ENCODE data around the gene RNF157.
"Not testable (repeated sequence)": the region's sequence is repeated elsewhere in the genome, so short reads cannot be mapped to it uniquely, and the experiment has no call there.

The RNF157 gene

DNA sequence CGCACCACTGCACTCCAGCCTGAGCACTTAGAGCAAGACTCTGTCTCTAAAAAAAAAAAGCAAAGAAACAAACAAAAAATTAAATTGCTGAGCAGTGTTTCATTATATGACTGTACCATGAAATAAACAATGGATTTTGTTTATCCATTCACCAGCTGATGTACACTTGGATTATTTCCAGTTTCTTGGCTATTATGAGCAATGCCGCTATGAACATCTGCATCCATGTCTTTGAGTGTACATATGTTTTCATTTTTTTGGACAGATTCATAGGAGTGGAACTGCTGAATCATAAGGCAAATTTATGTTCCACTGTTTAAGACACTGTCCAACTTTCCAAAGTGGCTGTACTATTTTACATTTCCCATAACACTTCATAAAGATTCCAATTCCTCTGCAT lies 8.0 kb downstream of the RNF157 start:
- no peak for DNase-seq

DNA sequence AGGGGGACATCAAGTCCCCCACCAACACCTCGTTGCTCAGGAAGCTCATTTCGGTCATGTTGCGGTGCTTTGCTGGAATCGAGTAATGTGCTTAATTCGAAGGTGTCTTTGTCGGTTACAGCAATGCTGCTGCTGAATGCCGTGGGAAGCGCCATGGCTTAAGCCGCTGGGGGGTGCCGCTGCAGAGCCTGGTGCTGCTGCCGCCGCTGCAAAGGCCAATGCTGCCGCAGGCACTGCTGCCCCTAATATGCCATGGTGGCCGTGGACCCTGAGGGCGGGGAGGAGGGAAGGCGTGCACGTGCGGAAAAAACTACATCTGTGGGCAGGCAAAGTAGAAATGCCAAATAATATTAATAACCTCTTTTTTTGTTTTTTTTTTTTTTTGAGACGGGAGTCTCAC lies 13.5 kb downstream of the RNF157 start:
- not testable (repeated sequence) for DNase-seq

DNA sequence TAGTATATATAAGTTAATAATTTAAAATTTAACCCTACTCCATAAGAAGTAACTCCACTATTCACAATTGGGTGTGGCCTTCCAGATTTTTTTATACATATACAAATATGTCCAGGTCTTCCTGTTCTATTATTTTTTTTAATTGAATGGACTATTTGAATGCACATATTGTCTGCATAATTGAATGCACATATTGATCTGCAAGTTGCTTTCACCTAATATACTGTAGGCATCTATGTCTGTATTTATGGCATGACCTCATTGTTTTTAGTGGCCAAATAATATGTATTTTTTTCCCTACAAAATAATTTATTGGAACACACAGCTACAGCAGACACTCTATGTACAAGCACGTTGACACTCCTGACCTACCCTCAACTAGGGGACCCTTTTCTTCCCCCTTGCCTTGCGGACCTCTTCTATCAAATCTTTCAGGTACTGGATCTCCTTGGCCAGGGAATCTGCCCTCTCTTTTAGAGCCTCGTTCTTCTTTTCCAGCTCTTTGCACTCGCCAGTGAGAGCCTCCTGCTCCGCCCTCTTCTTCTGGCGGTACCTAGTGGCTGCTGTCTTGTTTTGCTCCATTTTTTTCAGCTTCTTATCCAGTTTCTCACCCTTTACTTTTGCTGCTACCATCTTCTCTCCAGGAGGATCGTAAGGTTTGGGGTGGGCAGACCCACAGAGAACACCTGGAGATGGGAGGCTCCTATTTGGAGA lies 14.8 kb downstream of the RNF157 start:
- DNase-seq, result not testable (repeated sequence)

DNA sequence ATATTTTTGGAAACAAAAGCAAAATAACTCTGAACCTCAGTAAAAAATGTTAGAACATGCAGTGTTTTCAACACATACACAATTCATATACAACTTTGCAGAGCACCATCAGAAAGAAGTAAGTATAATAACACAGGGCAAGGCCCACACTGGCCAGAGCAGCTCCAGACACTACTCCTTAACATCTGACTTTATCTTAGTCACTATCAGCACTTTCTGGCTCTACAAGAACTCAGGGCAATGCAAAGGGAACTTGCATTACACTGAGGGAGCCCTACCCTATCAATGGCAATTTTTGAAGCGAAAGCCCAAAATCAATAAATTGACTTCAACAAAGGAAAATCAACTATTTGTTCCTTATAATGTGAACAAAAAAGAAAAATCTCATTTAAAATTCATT lies 16.5 kb downstream of the RNF157 start:
- no peak for DNase-seq

DNA sequence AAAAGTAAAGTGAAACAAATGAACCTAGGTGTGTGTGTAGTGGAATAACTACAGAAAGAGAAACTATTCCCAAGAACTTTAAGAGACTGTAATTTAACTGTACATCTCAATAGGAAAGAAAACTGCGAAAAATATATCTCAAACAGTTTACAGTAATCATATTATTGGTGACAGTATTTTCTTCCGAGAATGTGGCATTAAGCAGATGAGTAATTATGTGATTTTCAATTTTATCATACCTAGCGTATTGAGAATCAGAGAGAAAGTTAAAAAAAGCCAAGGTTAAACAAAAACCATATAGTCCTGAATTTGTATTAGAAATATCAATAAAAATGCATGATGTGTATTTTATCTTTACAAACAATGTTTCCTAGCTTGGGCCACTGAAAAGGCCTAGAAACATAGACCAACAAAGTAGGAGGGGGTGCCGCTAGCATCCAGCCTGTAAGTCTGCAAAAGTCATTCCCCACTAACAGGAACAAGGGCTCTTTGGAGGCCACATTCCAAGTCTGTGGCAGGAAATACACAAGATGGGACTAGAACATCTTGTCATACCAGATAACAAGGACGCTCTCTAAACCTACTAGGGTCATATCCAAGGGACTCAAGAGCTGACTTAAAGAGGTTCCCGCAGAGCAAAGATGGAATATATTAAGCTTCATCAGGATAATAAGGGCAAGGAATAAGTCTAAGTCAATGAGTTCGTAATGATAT lies 20.5 kb downstream of the RNF157 start:
- DNase-seq, result no peak

DNA sequence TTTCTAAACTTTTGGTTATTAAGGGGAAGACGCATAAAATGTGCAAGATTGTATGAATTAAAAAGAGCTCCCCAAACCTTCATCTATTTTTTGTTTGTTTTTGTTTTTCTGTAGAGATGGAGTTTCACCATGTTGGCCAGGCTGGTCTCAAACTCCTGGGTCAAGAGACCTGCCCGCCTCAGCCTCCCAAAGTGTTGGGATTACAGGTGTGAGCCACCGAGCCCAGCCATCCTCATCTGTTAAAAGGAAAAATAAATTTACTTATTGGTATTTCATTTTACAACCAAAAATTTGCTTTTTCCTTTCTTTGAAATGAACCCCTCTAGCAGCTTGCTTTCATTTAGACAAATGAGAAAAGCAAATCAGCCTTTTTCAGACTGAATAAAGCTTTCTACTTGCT lies 23.2 kb downstream of the RNF157 start:
- no peak for DNase-seq

DNA sequence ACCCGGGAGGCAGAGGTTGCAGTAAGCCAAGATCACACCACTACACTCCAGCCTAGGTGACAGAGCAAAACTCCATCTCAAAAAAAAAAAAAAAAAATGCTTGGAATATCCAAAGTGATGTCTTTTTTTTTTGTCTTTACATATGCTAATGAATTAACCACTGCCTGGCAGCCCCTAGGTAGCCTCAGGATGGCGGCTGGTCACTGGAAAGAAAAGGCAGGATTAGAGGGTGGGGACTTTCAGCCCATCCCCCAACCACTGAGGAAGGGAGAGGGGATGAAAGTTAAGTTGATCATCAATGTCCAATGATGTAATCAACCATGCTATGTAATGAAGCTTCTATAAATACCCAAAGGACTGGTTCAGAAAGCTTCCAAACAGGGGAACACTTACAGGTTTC lies 26.8 kb downstream of the RNF157 start:
- DNase-seq, result no peak

DNA sequence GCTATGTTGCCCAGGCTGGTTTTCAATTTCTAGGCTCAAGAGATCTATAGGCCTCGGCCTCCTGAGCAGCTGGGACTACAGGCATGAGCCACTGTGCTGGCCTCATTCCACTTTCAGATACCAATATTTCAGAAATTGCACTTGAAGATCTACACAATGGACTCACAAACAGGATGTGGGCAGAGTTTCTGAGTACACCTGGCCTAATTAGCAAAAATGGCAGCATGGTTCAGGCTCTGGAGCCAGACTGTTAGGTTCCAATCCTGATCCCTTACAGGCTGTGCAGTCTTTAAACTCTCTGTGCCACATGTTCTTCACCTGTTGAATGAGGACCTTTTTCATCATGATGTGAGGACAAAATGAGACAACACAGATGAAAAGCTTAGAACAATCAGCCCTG lies 32.2 kb downstream of the RNF157 start:
- DNase-seq, result no peak

DNA sequence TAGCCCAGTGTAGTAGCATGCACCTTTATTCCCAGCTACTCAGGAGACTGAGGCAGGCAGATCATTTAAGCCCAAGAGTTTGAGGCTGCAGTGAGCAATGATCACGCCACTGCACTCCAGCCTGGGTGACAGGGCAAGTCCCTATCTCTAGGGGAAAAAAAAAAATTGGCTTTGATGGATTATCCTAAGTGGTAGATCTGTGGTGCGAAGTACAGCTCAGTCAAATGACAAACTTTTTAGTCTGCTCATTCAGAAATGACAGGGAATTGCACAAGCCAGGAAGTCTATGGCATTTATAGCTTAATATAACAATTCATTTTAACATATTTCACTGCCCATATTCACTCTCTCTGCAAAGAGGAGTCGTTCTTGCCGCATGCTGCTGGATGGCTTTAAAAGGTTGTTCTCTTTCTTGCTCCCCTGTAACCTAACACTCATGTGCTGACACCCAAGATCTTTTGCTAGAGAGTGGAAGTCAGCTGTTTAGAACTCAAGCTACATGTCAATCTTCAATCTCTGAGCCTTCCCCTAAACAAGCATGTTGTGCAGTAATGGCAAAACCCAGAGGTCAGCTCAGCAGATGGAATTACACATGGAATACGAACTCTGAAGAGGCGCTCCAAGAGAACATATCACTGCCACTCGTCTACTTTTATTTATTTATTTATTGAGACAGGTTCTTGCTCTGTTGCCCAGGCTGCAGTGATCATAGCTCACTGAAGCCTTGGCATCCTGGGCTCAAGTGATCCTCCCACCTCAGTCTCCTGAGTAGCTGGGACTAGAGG lies 32.8 kb downstream of the RNF157 start:
- DNase-seq, result no peak

DNA sequence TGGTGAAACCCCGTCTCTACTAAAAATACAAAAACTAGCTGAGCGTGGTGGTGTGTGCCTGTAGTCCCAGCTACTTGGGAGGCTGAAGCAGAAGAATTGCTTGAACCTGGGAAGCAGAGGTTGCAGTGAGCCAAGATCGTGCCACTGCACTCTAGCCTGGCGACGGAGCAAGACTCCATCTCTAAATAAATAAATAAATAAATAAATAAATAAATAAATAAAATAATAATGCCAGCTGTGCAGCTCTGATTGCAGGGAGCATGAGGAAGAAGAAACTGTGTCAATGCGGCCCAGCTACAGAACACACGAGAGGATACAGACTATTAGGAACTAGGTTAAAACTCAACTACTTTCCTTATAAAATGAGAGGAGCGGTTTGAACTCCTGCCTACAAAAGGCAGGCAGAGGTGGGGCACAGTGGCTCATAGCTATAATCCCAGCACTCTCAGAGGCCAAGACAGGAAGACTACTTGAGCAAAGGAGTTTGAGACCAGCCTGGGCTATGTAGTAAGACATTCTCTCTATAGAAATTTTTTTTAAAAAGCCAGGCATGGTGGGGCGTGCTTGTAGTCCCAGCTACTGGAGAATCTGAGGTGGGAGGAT lies 34.6 kb downstream of the RNF157 start:
- DNase-seq, result not testable (repeated sequence)

DNA sequence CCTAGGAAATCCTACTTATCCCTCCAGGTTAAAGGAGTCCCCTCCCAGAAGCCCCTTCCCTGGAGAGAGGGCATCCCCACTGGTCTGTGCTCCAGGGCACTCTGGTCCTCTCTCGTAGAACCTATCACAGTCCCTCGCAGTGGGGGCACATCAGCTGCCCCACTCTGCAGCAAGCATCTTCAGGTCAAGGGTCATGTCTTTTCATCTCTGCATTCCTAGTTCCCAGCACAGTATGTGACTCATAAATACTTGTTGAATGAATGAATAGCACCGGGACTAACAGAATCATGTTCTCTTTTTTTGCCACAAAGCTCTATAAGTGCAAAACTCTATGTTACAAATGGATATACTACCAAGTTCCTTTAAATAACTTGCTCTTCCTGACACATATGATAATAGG lies 36.0 kb downstream of the RNF157 start:
- DNase-seq, result peak in 1 of 2 donors; percentile 32

DNA sequence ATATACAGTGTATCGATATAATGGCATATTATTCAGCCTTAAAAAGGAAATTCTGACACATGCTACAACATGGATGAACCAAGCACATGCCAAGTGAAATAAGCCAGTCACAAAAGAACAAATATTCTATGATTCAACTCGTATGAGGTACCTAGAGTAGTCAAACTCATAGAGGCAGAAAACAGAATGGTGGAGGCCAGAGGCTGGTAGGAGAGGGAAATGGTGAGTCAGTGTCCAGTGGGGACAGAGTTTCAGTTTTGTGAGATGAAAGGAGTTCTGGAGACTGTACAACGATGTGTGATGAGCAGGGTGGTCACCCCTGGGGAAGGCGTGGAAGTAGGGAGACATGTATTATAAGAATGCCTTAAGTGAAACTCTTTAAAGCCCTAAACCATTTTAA lies 39.9 kb downstream of the RNF157 start:
- DNase-seq, result no peak

DNA sequence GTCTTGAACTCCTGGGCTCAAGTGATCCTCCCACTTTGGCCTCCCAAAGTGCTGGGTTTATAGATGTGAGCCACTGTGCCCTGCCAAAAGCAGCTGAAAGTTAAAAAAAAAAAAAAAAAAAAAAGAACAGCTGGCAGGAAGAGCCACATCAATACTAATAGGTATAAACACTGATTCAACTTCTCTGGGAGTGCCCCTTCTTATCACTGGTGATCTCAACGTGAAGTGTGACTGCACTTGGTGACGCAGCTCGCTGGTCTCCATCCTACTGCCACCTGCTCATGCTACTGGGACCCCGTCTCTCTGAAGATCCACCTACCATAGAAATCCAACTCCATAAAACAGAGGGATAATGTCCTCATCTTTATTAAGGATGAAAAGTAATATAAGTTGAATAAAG lies 40.8 kb downstream of the RNF157 start:
- no peak for DNase-seq

DNA sequence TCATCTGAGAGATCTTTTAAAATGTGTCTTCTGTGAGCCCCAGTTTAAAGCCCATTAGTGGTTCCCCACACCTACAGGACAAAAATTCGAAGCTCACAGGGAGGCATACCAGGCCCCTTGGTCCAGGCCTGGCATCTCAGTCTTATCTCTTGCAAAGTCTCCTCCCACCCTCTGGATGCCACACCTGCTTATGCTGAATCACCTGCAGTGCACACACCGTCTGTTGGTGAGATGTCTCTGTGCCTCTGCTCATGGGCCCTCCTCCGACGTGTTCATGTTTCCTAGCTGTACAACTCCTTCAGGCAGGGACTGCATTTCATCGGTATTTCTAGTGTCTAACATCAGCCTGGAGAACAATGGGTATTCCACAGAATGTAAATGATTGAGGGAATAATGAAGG lies 41.6 kb downstream of the RNF157 start:
- DNase-seq, result no peak

DNA sequence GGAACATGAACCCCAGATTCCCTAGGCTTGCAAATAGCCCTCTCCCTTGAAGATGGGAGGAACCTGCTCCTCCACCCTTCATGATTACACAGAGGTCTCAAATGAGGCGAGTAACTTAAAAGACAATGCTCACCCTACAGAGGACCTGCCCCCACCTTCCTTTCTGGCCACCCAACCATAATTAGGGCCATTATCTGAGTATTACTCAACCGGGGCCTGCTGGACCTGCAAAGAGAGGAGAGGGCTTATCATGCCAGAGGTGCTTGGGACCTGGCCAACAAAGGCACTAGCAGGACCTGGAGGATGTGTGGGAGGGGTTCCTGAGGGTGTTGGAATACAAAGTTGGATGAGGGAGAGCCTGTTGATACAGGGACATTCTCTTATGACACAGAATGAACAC lies 42.4 kb downstream of the RNF157 start:
- no peak for DNase-seq

DNA sequence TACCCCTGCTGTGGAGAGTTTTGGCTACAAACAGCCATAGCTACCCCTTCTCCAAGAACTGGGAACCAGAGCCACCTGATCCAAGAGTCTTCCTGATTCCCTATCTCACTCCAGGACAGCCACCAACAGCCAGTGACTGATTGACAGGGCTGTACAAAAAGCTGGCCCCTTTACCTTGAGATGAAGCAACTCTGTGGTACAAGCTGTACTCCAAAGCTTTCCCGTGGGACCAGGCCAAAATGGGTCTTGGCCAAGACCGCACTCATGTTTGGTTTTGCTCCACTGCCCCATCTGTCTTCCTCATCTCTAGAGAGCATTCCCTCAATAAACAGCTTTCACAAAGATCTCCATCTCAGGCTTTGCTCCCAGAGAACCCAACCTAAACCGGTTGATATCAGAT lies 43.6 kb downstream of the RNF157 start:
- DNase-seq, result no peak

DNA sequence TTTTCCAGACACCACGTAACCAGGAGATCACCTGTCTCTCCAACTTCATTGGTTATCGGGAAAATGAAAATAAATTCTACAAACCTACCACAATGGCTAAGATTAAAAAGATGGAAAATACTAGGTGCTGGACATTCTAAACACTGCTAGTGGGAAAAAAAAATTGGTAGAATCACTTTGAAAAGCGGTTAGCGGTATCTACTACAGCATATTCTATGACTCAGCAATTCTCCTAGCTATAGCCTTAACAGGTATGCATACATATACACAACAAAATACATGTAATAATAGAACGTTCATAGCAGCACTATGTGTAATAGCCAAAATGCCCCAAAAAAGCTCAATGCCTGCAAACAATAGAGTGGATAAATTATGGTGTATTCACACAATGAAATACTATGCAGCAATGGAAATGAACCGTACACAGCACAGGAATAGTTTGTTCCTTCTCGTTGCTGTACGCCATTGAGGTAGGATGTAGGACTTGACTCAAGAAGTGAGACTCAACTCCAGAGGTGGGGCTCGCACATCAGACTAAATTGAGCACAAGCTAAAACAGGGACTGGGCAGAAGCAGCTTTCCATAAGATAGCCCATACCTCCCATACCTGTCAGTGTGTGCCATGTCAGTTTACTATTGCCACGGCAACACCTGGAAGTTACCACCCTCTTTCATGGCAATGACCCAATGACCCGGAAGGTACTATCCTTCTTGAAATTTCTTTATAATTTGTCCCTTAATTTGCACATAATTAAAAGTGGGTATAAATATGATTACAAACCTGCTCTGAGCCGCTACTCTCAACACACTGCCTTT lies 44.8 kb downstream of the RNF157 start:
- no peak for DNase-seq

DNA sequence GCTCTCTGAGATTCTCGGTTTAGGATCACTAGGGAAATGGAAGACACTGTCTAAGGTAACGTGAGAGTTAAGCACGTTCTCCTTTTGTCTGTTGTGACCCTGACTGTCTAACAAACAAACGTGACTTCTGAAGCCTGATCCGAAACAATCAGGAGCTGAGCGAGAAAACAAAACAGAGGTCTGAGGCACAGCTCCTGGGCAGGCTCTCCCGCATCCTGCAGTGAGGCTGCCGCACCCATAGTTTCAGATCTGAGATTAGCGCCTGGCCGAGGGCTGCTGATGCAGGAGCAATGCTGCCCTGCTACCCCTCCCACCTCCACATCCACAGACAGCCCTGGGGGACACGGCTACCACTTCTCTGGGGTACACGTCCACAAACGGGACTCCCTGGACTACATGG lies 46.7 kb downstream of the RNF157 start:
- DNase-seq, result no peak

DNA sequence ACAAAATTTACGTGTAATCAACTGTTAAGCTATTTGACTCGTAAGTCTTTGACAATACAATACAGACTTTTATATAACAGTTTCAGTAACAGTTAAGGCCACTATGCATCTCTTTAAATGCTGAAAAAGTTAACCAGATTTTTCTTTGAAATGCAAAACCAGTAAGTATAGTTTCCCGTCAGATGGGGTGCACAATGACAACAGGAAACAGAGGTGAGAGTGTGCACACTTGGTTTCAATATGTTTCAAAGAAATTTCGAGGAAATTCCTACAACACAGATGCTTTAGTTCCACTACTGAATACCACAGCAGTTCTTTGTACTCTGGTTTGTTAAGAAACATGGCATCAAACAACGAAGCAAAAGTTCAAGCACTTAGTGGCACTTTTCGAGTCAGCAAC lies 48.4 kb downstream of the RNF157 start:
- DNase-seq, result no peak

DNA sequence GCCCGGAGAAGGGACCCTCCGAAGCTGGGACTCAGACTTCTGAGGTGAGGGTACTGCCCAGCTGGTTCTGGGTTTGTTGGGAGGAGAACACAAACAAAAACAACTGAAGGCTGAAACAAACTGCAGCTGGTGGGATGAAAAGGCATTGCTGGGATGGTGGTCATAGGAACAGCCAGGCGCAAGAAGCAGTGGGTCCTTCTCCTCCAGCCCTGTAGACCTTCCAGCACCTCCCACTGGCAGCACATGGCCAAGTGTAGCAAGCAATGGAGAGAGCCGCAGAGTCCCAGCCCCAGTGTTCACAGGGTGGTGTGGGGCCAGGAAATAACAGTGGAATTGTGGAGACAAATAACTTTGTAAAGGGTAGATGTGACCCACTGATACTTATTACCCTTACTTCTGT lies 50.6 kb downstream of the RNF157 start:
- no peak for DNase-seq

DNA sequence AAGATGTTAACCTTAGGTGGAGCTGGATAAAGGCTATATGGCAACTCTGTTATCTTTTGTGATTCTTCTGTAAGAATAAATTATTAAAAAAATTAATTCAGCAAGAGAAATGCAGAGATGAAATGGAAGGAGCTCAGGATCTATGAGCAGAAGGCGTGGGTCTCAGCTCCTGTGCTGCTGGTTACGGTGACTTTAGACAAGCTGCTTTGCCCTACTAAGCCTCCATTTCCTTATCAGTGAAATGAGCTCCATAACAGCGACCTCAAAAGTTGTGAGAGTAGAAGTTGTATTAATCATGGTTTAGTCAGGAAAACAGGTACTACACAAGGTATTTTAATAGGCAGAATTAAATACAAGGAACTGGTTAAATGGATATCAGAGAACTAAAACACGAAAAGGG lies 51.0 kb downstream of the RNF157 start:
- DNase-seq, result no peak

DNA sequence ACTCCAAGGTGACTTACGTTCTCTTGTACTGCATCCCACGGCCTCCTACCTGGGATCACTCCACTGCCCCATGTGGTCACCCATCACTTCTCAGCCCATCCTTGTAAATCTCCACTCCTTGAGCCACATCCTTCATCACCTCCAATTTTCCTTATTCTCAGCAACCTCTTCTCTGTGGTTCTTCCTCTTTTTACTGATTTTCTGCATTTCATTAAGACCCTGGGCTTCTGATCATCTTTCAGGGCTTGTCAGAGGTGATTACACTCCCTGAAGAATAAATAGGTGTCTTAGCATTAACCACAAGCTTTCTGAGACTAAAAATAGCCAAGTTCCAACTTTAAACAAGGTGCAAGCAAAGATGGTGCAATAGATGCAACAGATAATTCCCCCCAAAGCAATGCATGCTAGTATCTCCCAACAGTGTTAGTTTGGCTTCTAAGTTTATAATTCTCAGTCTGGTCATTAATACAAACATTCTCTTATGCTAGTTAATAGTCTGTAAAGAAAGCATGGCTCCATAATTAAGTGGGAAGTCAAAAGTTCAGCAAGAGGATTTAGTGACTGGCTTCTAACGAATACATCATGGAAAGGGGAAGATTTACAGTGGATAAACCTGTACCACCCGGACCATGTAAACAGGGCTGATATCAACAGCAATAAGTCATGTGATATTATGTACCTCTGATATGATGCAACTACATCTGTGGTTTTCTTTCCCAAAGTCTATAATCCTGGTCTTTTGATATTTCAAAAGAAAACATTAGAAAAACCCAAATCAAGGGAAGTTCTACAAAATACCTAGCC lies 51.9 kb downstream of the RNF157 start:
- DNase-seq, result no peak
